Activated naive CD8-positive, alpha-beta T cell treated with anti-CD3 and anti-CD28 coated beads for 36 hours (primary cell): ENCODE measurements around the gene PTPRN2. TPM values are rescaled to one million over a fixed set of nuclear protein-coding genes. Genes with fewer than 3 reads are reported as not detected.
"Not testable (repeated sequence)": the region's sequence is repeated elsewhere in the genome, so short reads cannot be mapped to it uniquely, and the experiment has no call there.

Source experiments
- DNase-seq: peaks from one replicate; pipeline ENCODE4 v3.0.0; 2021
- H3K27ac Mint-ChIP-seq: one replicate; pipeline ENCODE4 v1.8.0; 2022; ENCODE audit warnings: mild to moderate bottlenecking, moderate library complexity, mixed read lengths
- H3K27me3 Mint-ChIP-seq: one replicate; pipeline ENCODE4 v1.8.0; 2022; ENCODE audit warnings: mild to moderate bottlenecking, mixed read lengths
- H3K36me3 Mint-ChIP-seq: one replicate; pipeline ENCODE4 v1.8.0; 2021; ENCODE audit warnings: mild to moderate bottlenecking, mixed read lengths
- H3K4me1 Mint-ChIP-seq: one replicate; pipeline ENCODE4 v1.8.0; 2021; ENCODE audit warnings: mixed read lengths
- H3K4me3 Mint-ChIP-seq: one replicate; pipeline ENCODE4 v1.8.0; 2022; ENCODE audit warnings: mild to moderate bottlenecking, moderate library complexity, mixed read lengths
- H3K9me3 Mint-ChIP-seq: one replicate; pipeline ENCODE4 v1.8.0; 2022; ENCODE audit warnings: mixed read lengths
- total RNA-seq, 2 experiments: library from RNA; stranded (reverse); gene quantifications; one replicate each; pipeline ENCODE4 v1.2.3, GENCODE V29; 2021

PTPRN2 gene
- total RNA-seq, 2 experiments from 2014 or later: 0.72 to 0.74 TPM

- H3K27me3 Mint-ChIP-seq: peaks cover 17% of the 10 kb centered on the region
- no peaks in the 10 kb centered on the region for H3K4me1 Mint-ChIP-seq
- H3K27ac Mint-ChIP-seq: no peak overlapping the region
- no peak for DNase-seq
- H3K4me3 Mint-ChIP-seq: no peak overlapping the region
- H3K36me3 Mint-ChIP-seq: peaks cover 10% of the 10 kb centered on the region
- peaks cover 25% of the 10 kb centered on the region for H3K9me3 Mint-ChIP-seq
These were observed 550.4 kb downstream of the PTPRN2 start for GRCh38 chr7:158037211-158037610.

- Mint-ChIP-seq H3K4me3 (no peak overlapping the region), H3K4me1 (peaks cover 2% of the 10 kb centered on the region), H3K27me3 (peaks cover 14% of the 10 kb centered on the region), H3K36me3 (peaks cover 10% of the 10 kb centered on the region), H3K9me3 (peaks cover 25% of the 10 kb centered on the region), H3K27ac (no peak overlapping the region)
- DNase-seq: no peak
These were observed 552.3 kb downstream of the PTPRN2 start for GRCh38 chr7:158035343-158035742.

GRCh38 chr7:158034571-158034970 lies 553.1 kb downstream of the PTPRN2 start:
- DNase-seq: no peak
- Mint-ChIP-seq H3K36me3 (peaks cover 8% of the 10 kb centered on the region), H3K4me1 (peaks cover 2% of the 10 kb centered on the region), H3K27me3 (peaks cover 14% of the 10 kb centered on the region), H3K27ac (no peak overlapping the region), H3K9me3 (peaks cover 20% of the 10 kb centered on the region), H3K4me3 (no peak overlapping the region)

GRCh38 chr7:158033925-158034324 lies 553.7 kb downstream of the PTPRN2 start:
- not testable (repeated sequence) for H3K4me3 Mint-ChIP-seq, H3K4me1 Mint-ChIP-seq
- peaks cover 14% of the 10 kb centered on the region for H3K9me3 Mint-ChIP-seq

GRCh38 chr7:158033196-158033595 lies 554.4 kb downstream of the PTPRN2 start:
- H3K27ac Mint-ChIP-seq: no peak overlapping the region
- no peak for DNase-seq
- H3K27me3 Mint-ChIP-seq: peaks cover 14% of the 10 kb centered on the region
- H3K4me3 Mint-ChIP-seq: no peak overlapping the region
- peaks cover 2% of the 10 kb centered on the region for H3K4me1 Mint-ChIP-seq
- peaks cover 8% of the 10 kb centered on the region for H3K36me3 Mint-ChIP-seq
- peaks cover 12% of the 10 kb centered on the region for H3K9me3 Mint-ChIP-seq

More at GRCh38 chr7:158033925-158034324, 553.7 kb downstream of the PTPRN2 start:
- H3K36me3 Mint-ChIP-seq, DNase-seq, H3K27ac Mint-ChIP-seq: not testable (repeated sequence)
- peaks cover 14% of the 10 kb centered on the region for H3K27me3 Mint-ChIP-seq

GRCh38 chr7:158032561-158033115 lies 555.0 kb downstream of the PTPRN2 start:
- no peak for DNase-seq
- Mint-ChIP-seq H3K36me3 (peaks cover 8% of the 10 kb centered on the region), H3K4me1 (peaks cover 2% of the 10 kb centered on the region), H3K9me3 (peaks cover 10% of the 10 kb centered on the region), H3K27me3 (peaks cover 14% of the 10 kb centered on the region), H3K4me3 (no peak overlapping the region), H3K27ac (no peak overlapping the region)

- H3K36me3 Mint-ChIP-seq: peaks cover 8% of the 10 kb centered on the region
- peaks cover 14% of the 10 kb centered on the region for H3K27me3 Mint-ChIP-seq
- no peak overlapping the region for H3K4me3 Mint-ChIP-seq
- DNase-seq: no peak
- no peak overlapping the region for H3K27ac Mint-ChIP-seq
- peaks cover 10% of the 10 kb centered on the region for H3K9me3 Mint-ChIP-seq
- peaks cover 2% of the 10 kb centered on the region for H3K4me1 Mint-ChIP-seq
These were observed 555.7 kb downstream of the PTPRN2 start for GRCh38 chr7:158031867-158032308.

GRCh38 chr7:158030566-158030965 lies 557.1 kb downstream of the PTPRN2 start:
- Mint-ChIP-seq H3K4me1 (peaks cover 2% of the 10 kb centered on the region), H3K27ac (no peak overlapping the region), H3K27me3 (peaks cover 8% of the 10 kb centered on the region), H3K36me3 (peaks cover 8% of the 10 kb centered on the region), H3K9me3 (peaks cover 10% of the 10 kb centered on the region), H3K4me3 (no peak overlapping the region)
- DNase-seq: no peak

GRCh38 chr7:158030071-158030470 lies 557.6 kb downstream of the PTPRN2 start:
- Mint-ChIP-seq H3K27me3 (peaks cover 6% of the 10 kb centered on the region), H3K36me3 (peaks cover 6% of the 10 kb centered on the region)

GRCh38 chr7:158029509-158029908 lies 558.1 kb downstream of the PTPRN2 start:
- DNase-seq: no peak
- H3K4me1 Mint-ChIP-seq: peaks cover 2% of the 10 kb centered on the region
- H3K4me3 Mint-ChIP-seq: no peak overlapping the region
- peaks cover 10% of the 10 kb centered on the region for H3K9me3 Mint-ChIP-seq
- no peak overlapping the region for H3K27ac Mint-ChIP-seq
- H3K27me3 Mint-ChIP-seq: peaks cover 3% of the 10 kb centered on the region
- peaks cover 6% of the 10 kb centered on the region for H3K36me3 Mint-ChIP-seq

More at GRCh38 chr7:158030071-158030470, 557.6 kb downstream of the PTPRN2 start:
- no peak for DNase-seq
- no peak overlapping the region for H3K27ac Mint-ChIP-seq
- H3K9me3 Mint-ChIP-seq: peaks cover 10% of the 10 kb centered on the region
- peaks cover 2% of the 10 kb centered on the region for H3K4me1 Mint-ChIP-seq
- no peak overlapping the region for H3K4me3 Mint-ChIP-seq

- no peak overlapping the region for H3K27ac Mint-ChIP-seq
- peaks cover 2% of the 10 kb centered on the region for H3K4me1 Mint-ChIP-seq
- no peak overlapping the region for H3K4me3 Mint-ChIP-seq
- H3K9me3 Mint-ChIP-seq: peaks cover 7% of the 10 kb centered on the region
- peaks cover 3% of the 10 kb centered on the region for H3K27me3 Mint-ChIP-seq
- DNase-seq: no peak
- H3K36me3 Mint-ChIP-seq: peaks cover 6% of the 10 kb centered on the region
These were observed 558.7 kb downstream of the PTPRN2 start for GRCh38 chr7:158028971-158029370.

GRCh38 chr7:158028290-158028941 lies 559.2 kb downstream of the PTPRN2 start:
- no peak overlapping the region for H3K27ac Mint-ChIP-seq
- peaks cover 3% of the 10 kb centered on the region for H3K27me3 Mint-ChIP-seq
- DNase-seq: no peak
- H3K4me1 Mint-ChIP-seq: peaks cover 2% of the 10 kb centered on the region
- peaks cover 6% of the 10 kb centered on the region for H3K36me3 Mint-ChIP-seq
- H3K9me3 Mint-ChIP-seq: peaks cover 6% of the 10 kb centered on the region
- H3K4me3 Mint-ChIP-seq: no peak overlapping the region

GRCh38 chr7:158027646-158028045 lies 560.0 kb downstream of the PTPRN2 start:
- Mint-ChIP-seq H3K4me3 (no peak overlapping the region), H3K27ac (no peak overlapping the region), H3K36me3 (no peaks in the 10 kb centered on the region), H3K27me3 (no peaks in the 10 kb centered on the region), H3K4me1 (peaks cover 2% of the 10 kb centered on the region), H3K9me3 (no peaks in the 10 kb centered on the region)
- no peak for DNase-seq

- no peaks in the 10 kb centered on the region for H3K27me3 Mint-ChIP-seq
- no peak for DNase-seq
- no peaks in the 10 kb centered on the region for H3K9me3 Mint-ChIP-seq
- H3K36me3 Mint-ChIP-seq: no peaks in the 10 kb centered on the region
- H3K4me3 Mint-ChIP-seq: no peak overlapping the region
- H3K4me1 Mint-ChIP-seq: peaks cover 2% of the 10 kb centered on the region
- H3K27ac Mint-ChIP-seq: no peak overlapping the region
These were observed 560.9 kb downstream of the PTPRN2 start for GRCh38 chr7:158026636-158027265.

GRCh38 chr7:158025686-158026600 lies 561.7 kb downstream of the PTPRN2 start:
- H3K27ac Mint-ChIP-seq: no peak overlapping the region
- H3K4me3 Mint-ChIP-seq: no peak overlapping the region
- H3K4me1 Mint-ChIP-seq: no peaks in the 10 kb centered on the region
- H3K9me3 Mint-ChIP-seq: no peaks in the 10 kb centered on the region
- H3K27me3 Mint-ChIP-seq: no peaks in the 10 kb centered on the region
- DNase-seq: no peak
- H3K36me3 Mint-ChIP-seq: no peaks in the 10 kb centered on the region
